Measurements from ENCODE around the gene FRG2. TPM values are rescaled to one million over a fixed set of nuclear protein-coding genes. Genes with fewer than 3 reads are reported as not detected.
"Not testable (repeated sequence)": the region's sequence is repeated elsewhere in the genome, so short reads cannot be mapped to it uniquely, and the experiment has no call there.

The FRG2 gene
- not detected for total RNA-seq

GRCh38 chr4:190027156-190027555 lies at the start of gene FRG2:
Gene FRG2, minus strand, starts transcription at chr4:190027256. Its CDS starts 52 bp downstream, at chr4:190027204.
- H3K4me1 ChIP-seq; H3K9me3 ChIP-seq; H3K27ac ChIP-seq; intact Hi-C loops (cut with DNase I); H3K36me3 ChIP-seq; H3K27me3 ChIP-seq; DNase-seq (ENCODE audit: low spot score in 2 of 2); H3K4me3 ChIP-seq: not testable (repeated sequence)

DNA sequence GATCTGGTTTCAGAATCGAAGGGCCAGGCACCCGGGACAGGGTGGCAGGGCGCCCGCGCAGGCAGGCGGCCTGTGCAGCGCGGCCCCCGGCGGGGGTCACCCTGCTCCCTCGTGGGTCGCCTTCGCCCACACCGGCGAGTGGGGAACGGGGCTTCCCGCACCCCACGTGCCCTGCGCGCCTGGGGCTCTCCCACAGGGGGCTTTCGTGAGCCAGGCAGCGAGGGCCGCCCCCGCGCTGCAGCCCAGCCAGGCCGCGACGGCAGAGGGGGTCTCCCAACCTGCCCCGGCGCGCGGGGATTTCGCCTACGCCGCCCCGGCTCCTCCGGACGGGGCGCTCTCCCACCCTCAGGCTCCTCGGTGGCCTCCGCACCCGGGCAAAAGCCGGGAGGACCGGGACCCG lies 41.3 kb upstream of the FRG2 start:
- H3K4me1 ChIP-seq; H3K4me3 ChIP-seq; H3K36me3 ChIP-seq; H3K27me3 ChIP-seq; intact Hi-C loops (cut with DNase I); H3K9me3 ChIP-seq; H3K27ac ChIP-seq: not testable (repeated sequence)
- peak in 1 of 2 donors; percentile 39 for DNase-seq (ENCODE audit: low spot score in 2 of 2)

DNA sequence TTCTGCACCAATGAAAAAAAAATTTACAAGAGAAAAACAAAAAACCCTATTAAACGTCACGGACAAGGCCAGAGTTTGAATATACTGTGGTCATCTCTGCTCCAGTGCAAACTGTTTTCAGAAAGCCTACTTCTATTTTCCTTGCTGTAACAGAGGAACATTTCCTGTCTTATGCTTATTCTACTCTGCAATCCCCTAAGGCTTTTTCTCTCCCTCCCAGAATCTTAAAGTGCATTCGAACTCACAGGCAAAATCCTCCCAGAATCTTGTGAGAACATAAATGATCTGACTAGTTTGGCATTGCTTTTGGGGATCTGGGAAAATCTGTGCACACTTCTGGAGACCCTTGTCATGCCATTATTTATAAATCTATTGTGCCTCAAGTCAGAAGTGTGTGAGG lies 37.7 kb upstream of the FRG2 start:
- intact Hi-C loops (cut with DNase I); H3K27ac ChIP-seq; DNase-seq (ENCODE audit: low spot score in 2 of 2): not testable (repeated sequence)

DNA sequence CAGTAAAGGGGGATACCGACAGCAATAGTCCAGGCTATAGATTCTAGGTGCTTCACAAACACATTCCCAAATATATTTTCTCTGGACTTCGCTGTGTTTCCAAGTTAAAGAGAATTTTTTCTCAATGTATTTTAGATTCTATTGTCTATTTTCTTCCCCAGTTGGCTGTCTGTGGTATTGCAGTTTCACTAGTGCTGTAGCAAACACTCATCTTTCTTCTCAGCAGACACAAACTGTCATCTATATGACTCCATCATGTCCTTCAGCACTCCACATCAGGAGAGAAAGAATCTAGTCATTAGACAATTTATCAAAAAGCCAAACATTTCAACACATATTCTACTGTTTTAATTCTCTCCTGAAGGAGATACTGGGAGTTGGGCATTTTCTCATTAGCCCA lies 37.3 kb upstream of the FRG2 start, which contains the start of gene DBET:
Gene DBET (plus strand): TSS at position 161 of the 400 bp plus-strand sequence.
- H3K27me3 ChIP-seq; H3K36me3 ChIP-seq; H3K4me1 ChIP-seq; intact Hi-C loops (cut with DNase I); H3K27ac ChIP-seq; H3K9me3 ChIP-seq; DNase-seq (ENCODE audit: low spot score in 2 of 2); H3K4me3 ChIP-seq: not testable (repeated sequence)

More for the DNA sequence above, 37.7 kb upstream of the FRG2 start:
- not testable (repeated sequence) for H3K4me3 ChIP-seq, H3K27me3 ChIP-seq, H3K9me3 ChIP-seq, H3K4me1 ChIP-seq, H3K36me3 ChIP-seq

GRCh38 chr4:190058997-190059396 lies 31.9 kb upstream of the FRG2 start:
- H3K36me3 ChIP-seq; intact Hi-C loops (cut with DNase I); H3K4me3 ChIP-seq; H3K4me1 ChIP-seq; DNase-seq (ENCODE audit: low spot score in 2 of 2); H3K27ac ChIP-seq; H3K27me3 ChIP-seq; H3K9me3 ChIP-seq: not testable (repeated sequence)

DNA sequence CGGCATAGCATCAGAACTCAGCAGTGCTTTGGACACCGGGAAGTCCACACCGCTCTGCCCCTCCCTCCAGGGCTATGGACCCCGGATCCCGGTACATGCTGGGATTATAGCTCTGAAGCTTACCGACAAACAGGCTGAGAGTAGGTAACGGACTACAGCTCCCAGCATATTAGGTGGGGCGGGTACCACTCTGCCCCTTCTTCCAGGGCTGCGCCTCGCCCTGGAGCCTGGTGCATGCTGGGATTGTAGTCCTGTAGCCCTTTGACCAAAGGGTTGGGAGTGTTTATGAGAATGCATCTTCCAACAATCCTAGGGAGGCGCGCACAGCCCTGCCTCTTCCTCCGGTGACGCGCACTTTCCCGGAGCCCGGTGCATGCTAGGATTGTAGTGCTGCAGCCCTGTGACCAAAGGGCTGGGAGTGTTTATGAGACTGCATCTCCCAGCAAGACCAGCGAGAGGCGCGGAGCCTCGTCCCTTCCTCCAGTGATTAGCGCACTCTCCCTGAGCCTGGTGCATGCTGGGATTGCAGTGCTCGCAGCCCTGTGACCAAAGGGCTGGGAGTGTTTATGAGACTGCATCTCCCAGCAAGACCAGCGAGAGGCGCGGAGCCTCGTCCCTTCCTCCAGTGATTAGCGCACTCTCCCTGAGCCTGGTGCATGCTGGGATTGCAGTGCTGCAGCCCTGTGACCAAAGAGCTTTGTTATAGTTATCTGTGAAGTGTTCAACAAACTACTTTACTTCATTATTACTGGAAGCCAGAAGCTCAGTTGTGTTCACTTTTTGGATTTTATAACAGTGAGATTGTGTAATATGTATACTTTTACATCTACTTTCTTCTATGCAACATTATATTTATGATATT lies 22.6 kb upstream of the FRG2 start:
- intact Hi-C loops (cut with DNase I); H3K4me1 ChIP-seq; H3K27me3 ChIP-seq; H3K36me3 ChIP-seq; H3K9me3 ChIP-seq; DNase-seq (ENCODE audit: low spot score in 2 of 2); H3K4me3 ChIP-seq; H3K27ac ChIP-seq: not testable (repeated sequence)

DNA sequence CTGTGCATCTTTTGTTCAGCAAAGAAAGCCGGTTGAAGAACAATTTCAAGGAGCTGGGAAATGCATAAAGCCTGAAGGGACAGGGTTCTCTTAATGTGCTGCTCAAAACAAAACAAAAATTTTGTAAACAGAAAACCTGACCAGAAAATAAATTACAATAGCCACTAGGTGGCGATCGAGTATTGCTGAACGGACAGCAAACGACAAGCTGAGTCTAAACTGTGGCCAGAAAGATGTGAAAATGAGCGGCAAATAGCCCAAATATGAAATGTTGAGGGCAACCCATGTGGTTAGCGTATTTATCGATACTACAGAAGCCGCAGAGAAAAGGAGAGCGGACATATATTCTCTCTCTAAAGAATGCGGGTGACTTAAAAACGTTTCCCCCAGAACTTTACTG lies 20.6 kb upstream of the FRG2 start:
- H3K27me3 ChIP-seq; H3K27ac ChIP-seq; H3K4me3 ChIP-seq; H3K9me3 ChIP-seq; H3K36me3 ChIP-seq; DNase-seq (ENCODE audit: low spot score in 2 of 2); H3K4me1 ChIP-seq; intact Hi-C loops (cut with DNase I): not testable (repeated sequence)

DNA sequence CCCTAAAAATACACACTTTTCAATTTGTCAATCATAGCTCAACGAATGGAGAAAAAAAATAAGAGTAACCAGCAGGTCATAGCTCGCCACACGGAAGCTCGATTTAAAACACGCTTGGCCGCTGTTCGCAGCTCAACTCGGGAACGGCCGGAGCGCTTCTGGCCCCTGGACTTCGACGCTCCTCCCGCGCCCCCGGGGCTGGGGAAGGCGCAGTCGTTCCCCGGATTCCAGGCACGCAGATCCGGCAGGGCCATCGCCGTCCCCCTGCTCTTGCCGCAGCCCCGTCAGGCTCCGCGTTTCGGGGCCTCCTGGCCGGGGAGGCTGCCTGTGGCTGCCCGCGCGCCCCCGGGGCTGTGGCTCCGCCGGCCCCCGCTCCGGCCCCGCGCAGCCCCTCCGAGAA lies 13.8 kb upstream of the FRG2 start:
- intact Hi-C loops (cut with DNase I); H3K36me3 ChIP-seq; H3K27ac ChIP-seq; H3K27me3 ChIP-seq; H3K4me3 ChIP-seq; H3K9me3 ChIP-seq; DNase-seq (ENCODE audit: low spot score in 2 of 2); H3K4me1 ChIP-seq: not testable (repeated sequence)

DNA sequence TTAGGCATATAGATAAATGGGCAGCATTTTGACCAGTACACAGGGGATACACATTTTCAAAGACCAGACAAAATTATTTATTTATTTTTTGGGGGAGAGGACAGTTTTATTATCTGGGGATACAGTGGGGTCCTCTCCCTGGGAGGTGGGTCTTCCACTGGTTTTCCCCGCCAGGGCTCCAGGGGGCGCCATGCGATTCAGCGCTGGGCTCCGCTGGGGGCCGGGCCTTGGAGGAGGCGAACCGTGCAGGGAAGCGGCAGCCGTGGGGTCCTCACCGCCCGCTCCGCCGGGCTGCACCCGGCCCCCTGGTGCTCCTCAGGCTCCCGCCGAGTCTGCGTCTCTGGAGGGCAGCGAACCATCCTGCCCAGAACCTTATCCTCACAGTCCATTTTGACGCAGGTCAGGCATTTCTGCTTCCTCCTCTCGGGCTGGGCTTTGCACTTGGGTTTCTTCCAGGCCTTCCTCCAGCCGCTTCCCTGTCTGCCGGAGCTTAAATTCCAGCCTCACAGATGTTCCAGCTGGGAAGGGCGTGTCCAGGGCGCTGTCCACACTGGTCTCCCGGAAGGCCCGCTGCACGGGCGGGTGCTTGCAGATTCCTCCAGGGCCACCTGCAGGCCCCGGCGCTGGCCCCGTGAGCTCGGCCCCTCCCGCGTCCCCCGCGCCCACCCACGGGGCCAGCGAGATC lies 10.8 kb upstream of the FRG2 start:
- H3K4me3 ChIP-seq; H3K4me1 ChIP-seq; DNase-seq (ENCODE audit: low spot score in 2 of 2); H3K27ac ChIP-seq; H3K9me3 ChIP-seq; intact Hi-C loops (cut with DNase I); H3K27me3 ChIP-seq; H3K36me3 ChIP-seq: not testable (repeated sequence)

DNA sequence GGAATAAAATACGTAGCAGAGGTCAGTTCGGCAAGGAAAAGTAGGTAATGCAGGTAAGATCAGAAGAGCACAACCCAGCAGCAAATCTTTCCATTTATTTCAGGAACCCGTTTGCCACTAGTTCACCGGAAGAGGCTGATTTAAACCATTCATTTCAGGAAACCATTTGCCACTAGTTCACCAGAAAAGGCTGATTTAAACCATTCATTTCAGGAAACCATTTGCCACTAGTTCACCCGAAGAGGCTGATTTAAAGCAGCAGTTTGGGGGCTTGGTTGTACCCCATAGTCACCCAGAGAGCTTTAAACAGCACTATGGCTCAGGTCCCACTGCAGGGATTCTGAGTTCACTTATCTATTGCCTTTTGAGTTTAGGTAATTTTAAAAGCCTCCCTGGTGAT lies 4.2 kb upstream of the FRG2 start:
- H3K27me3 ChIP-seq; H3K9me3 ChIP-seq; H3K27ac ChIP-seq; H3K4me1 ChIP-seq; intact Hi-C loops (cut with DNase I); DNase-seq (ENCODE audit: low spot score in 2 of 2); H3K4me3 ChIP-seq; H3K36me3 ChIP-seq: not testable (repeated sequence)

DNA sequence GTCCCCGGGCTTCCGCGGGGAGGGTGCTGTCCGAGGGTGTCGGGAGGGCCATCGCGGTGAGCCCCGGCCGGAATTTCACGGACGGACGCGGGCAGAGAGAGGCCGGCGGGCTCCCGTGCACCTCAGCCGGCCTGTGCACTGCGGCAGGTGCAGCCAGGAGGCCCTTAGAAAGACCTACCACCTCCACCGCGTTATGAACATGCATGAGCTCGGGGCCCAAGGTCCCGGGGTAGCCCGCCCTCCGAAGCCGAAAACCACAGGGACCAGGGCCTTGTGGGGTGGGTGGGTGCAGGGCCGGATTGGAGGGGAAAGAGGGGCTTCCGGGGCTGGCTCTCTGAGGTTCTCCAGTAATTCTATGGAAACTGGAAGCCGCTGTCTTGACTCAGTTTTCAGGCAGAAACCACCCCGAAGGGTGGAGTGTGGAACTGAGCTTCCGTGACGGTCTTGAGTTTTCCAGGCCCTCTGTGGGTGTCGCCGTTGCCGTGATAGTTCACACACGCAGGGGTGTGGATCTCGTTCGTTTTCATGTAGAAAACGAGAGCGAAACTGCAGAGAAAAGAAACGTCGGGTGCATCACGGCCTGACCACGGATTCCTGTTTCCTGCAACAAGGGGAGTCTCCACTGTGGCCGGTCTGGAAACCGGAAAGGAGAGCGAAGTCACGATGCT lies 4.3 kb downstream of the FRG2 start:
- H3K27ac ChIP-seq; H3K36me3 ChIP-seq; intact Hi-C loops (cut with DNase I); H3K9me3 ChIP-seq; H3K27me3 ChIP-seq; DNase-seq (ENCODE audit: low spot score in 2 of 2); H3K4me1 ChIP-seq: not testable (repeated sequence)
- H3K4me3 ChIP-seq: peak overlapping the region; percentile 31 to 56

DNA sequence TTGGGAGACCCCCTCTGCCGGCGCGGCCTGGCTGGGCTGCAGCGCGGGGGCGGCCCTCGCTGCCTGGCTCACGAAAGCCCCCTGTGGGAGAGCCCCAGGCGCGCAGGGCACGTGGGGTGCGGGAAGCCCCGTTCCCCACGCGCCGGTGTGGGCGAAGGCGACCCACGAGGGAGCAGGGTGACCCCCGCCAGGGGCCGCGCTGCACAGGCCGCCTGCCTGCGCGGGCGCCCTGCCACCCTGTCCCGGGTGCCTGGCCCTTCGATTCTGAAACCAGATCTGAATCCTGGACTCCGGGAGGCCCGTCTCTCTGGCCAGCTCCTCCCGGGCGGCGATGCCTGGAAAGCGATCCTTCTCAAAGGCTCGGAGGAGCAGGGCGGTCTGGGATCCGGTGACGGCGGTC lies 5.1 kb downstream of the FRG2 start:
- H3K27ac ChIP-seq; H3K36me3 ChIP-seq; intact Hi-C loops (cut with DNase I); H3K9me3 ChIP-seq; DNase-seq (ENCODE audit: low spot score in 2 of 2): not testable (repeated sequence)
- Histone ChIP-seq H3K4me3 (peak overlapping the region; percentile 35 to 39), H3K27me3 (peaks cover 15% of the 10 kb centered on the region), H3K4me1 (peaks cover 0 to 11% of the 10 kb centered on the region in 2 donors)
